Measurements from ENCODE around the gene AOX1.
"Not testable (repeated sequence)": the region's sequence is repeated elsewhere in the genome, so short reads cannot be mapped to it uniquely, and the experiment has no call there.

AOX1 gene

DNA sequence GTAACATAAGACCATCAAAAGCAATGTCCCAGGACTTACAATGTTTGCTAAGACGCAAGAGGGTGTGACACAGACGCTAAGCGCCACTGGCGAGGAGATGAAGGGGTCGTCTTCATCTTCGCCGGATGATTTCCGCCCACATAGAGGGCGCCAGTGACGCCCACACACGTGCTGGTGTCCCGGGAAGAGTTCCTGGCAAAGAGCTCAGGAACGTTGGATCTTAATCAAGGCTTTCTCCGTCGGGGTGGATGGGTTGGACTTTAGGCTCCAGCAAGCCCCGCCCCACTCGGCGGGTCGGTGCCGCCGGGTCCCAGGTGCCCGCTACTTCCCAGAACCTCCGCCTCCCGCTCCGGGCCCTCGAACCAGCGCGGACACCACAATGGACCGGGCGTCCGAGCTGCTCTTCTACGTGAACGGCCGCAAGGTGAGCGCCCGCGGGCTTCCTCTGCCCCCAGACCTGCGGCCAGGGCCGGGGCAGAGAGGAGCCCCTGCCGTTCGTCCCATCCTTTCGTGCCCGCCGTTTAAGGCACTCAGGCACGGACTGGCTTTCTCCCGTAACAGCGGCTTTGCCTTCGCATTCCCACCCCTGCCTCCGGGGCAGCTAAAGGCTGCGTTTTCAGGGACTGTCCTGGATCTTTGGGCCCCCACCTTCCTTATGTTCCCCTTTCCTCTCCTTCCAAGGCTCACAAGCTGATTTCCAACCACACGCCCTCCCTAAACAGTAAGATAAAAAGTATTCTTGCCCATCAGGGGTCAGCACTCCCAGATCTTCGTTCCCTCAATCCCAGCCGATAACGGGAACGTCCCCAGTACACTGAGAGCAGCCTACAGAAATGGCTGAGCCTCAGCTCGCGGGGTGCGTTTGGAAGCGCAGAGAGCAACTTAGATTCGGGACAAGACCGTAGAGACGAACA is at the start of gene AOX1:
AOX1 (plus strand) TSS at position 285 of the 914 bp plus-strand sequence; CDS start at position 380, 95 bp downstream.
- DNase-seq (ENCODE audit: low spot score) = no peak

DNA sequence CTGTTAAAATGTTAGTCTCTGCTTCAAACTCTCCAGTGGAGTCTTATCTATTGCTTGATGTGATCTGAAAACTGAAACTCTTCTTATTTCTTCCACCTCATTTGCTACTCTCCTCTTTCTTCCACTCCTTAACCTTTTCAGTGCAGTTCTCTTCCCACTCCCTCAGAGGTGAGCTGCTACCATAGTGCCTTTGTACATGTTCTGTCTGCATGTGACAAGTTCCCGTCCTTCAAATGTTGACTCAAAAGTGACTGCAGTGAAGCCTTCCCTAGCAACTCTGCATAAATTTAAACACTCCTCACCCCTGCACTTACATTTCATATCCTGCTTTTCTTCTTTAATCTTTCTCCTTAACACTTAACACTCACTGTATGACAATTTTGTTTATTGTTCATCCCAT is 47.7 kb upstream of the AOX1 start:
- DNase-seq (ENCODE audit: low spot score) = no peak

GRCh38 chr2:200540793-200541192 is 45.0 kb upstream of the AOX1 start:
- DNase-seq (ENCODE audit: low spot score) = no peak

GRCh38 chr2:200566596-200566995 is 19.2 kb upstream of the AOX1 start:
- DNase-seq (ENCODE audit: low spot score) = not testable (repeated sequence)

- DNase-seq (ENCODE audit: low spot score) = no peak
Measured at GRCh38 chr2:200567932-200568331, 17.9 kb upstream of the AOX1 start.

DNA sequence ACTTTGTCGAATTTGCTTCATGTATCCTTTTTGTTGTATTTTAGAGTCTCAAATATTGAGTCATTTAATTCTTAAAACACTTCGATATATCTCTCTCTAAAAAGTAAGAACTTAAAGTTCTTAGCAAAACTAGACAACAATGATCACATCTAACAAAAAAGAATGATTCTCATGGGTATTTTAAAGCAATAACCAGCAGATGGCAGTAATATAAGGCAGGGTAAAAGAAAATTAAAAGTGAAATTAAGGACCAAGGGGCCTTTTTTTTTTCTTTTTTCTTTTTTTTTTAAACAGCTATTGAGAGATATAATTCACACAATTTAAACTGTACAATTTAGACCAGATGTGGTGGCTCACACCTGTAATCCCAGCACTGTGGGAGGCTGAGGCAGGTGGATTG is 9.9 kb upstream of the AOX1 start:
- peak; percentile 15 for DNase-seq (ENCODE audit: low spot score)

DNA sequence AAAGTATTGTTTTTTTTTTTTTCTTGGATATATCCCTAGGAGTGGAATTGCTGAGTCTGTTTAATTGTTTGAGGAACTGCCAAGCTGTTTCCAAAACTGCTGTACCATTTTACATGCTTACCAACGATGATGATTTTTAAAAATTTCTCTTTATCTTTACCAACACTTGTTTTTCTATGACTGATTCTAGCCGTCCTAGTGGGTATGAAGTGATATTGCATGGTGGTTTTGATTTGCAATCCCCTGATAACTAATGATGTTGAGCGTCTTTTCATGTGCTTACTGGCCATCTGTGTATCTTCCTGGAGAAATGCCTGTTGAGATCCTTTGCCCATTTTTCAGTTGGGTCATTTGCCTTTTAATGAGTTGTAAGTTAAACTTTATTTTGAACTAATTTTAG is 8.8 kb upstream of the AOX1 start:
- DNase-seq (ENCODE audit: low spot score) = no peak

DNA sequence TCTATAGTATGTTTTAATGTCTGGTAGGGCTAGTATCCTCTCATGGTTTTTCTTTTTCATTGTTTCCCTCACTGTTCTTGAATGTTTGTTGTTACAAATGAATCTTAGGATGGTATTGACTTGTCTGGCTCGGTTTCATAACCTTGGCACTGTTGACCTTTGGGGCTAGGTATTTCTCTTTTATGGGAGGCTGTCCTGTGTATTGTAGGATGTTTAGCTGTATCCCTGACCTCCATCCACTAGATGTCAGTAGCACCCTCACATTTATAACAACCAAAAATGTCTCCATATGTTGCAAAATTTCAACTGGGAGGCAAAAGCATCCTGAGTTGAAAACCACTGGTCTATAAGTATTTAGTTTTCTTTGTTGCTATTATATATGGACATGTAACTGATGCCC is 7.0 kb upstream of the AOX1 start:
- peak; percentile 43 for DNase-seq (ENCODE audit: low spot score)

- DNase-seq (ENCODE audit: low spot score) = no peak
Measured at GRCh38 chr2:200584639-200585038, 1.2 kb upstream of the AOX1 start.

DNA sequence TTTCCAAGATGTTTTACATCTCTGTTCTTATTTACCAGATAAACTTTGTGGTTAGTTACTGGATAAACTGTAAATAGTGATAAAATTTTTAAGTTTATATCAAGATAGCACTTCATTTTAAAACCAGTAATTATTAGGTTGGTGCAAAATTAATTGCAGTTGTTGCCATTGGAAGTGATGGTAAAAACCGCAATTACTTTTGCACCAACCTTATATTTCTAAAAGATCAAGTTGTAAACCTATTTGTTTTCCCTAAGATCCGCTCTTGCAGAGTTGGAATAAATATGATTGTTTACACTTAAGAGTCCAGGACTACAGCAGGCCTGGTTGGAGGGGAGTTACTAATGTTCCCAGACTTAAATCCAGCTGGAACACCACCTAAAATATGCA is 479 bp upstream of the AOX1 start:
- DNase-seq (ENCODE audit: low spot score) = no peak

DNA sequence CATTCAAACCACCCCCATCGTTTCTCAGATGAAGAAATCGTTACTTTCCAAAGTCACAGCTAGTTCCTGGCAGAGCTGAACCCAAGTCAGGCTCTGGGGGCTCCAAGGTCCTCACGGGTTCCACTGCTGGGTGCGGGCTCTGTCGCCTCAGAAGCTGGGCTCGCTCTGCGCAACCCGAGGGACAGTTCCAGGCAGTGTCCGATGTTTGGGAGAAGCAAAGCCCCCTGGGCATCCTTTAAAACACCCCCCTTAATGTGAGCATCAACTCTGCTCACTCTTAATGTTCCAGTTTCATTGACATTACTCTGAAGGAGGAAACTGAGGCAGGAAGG is 796 bp downstream of the AOX1 start:
- no peak for DNase-seq (ENCODE audit: low spot score)

GRCh38 chr2:200587007-200587616 is 1.3 kb downstream of the AOX1 start:
- no peak for DNase-seq (ENCODE audit: low spot score)

DNA sequence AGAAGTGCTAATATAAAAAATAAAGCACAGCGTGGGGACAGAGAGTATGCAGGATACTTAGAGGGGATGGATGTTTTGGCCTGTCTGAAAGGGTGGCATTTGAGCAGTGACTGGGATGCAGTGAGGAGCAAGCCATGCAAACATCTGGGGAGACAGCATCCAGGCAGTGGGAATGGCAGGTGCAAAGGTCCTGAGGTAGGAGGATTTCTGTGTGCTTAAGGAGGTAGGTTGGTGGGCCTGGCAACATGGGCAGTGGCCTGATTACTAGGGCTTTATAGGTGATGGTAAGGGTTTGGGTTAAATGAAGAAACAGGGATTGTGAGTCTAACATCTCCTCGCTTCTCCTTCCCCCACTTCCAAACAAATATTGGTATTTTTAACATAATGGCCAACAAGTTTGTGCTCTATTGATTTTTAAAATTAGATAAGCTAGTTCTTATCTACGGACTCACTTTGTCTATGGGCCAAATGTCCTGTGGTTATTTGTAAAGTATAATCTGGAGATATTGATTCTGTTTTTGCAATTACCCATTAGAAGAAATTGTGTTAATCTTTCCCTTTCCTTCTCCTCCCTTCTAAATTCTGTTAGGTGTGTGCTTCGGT is 2.4 kb downstream of the AOX1 start:
- no peak for DNase-seq (ENCODE audit: low spot score)

GRCh38 chr2:200590090-200590489 is 4.3 kb downstream of the AOX1 start:
- DNase-seq (ENCODE audit: low spot score) = no peak

DNA sequence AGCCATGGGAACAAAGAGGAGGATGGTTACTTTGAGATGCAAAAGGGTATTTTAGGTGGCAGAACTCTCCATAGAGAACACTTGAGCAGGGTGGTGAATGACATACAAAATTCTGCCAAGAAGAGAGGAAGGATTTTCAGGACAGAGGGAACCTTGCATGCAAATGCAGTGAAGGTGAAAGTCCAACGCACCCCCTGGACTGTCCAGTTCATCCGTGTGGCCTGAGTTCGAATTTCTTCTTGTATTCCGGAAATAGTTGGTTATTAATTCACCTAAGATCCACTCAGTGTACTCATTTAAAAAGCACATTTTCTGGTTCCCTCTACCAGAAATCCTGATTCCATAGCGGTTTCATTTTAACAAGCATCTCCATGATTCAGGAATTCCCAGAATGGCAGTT is 5.5 kb downstream of the AOX1 start:
- DNase-seq (ENCODE audit: low spot score) = no peak

- DNase-seq (ENCODE audit: low spot score) = peak; percentile 27
Measured at GRCh38 chr2:200592406-200593075, 6.7 kb downstream of the AOX1 start.

DNA sequence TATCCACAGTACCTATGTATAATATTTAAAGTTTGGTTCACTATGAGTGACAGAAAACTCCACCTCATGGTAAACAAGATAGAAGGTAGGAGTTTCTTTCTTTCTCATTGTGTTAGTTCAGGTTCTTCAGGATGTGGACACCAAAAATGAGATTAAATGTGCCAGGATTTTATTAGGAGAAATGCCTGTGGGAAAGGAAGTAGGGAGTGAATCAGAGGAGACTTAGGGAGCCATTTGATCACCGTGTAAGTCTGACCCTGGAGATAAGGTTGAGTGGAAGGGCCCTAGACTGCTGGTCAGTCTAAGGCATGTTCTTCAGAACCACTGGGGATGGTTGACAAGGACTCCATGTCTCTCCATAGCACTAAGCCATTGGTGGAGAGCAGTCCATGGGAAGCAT is 8.1 kb downstream of the AOX1 start:
- no peak for DNase-seq (ENCODE audit: low spot score)

DNA sequence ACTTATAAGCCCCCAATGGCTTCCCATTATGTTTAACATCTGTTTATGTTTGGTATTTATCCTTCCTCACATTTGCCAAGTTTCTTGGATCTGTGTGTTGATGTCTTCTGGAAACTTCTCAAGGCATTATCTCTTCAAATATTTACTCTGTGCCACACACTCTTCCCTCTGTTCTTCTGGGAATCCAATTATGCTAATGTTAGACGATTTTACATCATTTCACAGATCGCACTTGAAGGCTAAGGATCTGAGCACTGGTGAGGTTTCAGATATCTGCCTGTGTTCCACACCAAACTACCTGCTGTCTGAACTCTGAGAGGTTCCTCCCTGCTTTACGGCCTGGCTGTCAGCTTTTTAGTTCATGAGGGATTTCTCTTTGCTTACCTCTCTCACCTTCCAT is 10.1 kb downstream of the AOX1 start:
- DNase-seq (ENCODE audit: low spot score) = no peak

- no peak for DNase-seq (ENCODE audit: low spot score)
Measured at GRCh38 chr2:200596774-200597570, 11.2 kb downstream of the AOX1 start.

DNA sequence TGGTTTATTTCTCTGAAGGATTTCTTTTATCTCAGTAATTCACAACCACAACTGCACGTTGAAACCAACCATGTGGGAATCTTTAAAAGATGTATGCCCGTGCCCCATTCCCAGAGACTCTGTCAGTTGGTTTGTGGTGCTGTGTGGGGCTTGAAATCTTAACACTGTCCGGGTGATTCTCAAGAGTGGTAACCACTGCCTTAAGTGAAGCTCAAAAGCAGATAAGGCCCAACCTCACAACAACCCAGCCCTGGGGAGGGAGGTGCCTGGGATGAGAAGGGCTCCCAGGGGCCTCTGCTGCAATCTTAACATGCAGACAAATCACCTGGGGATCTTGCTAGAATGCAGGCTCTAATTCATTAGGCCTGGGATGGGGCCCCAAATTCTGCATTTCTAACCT is 13.4 kb downstream of the AOX1 start:
- no peak for DNase-seq (ENCODE audit: low spot score)

DNA sequence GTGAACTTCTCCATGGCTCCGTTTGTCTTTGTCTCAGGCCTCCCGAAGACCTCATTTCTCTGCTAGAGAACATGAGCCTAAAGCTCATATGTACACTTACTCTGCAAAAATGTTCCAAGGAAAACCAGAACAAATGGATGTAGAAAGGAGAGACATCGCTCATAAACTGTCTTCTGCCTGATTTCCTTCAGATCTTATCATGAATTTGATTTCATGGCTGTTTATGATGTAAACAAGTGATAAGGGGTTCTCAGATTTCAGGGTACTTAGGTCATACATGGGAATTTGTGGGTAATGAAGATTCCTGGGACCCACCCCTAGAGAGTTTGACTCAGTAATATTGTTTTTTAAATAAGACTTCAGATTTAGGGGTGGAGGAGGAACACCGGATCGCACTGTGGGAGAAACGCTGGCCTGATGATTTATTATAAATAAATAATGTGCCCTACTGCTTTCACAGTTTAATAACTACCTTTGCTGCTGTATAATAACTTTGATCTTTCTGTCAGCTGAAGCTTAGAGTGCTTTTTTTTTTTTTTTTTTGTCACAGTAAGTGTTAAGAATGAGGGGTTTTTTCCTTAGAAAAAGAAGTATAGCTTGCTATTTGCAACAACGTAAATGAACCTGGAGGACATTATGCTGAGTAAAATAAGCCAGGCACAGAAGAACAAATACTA is 14.9 kb downstream of the AOX1 start:
- no peak for DNase-seq (ENCODE audit: low spot score)
